Upper lobe of right lung (tissue), 1 donor: Measurements from ENCODE around the gene SLC25A21. TPM values are rescaled to one million over a fixed set of nuclear protein-coding genes. Genes with fewer than 3 reads are reported as not detected.
"Not testable (repeated sequence)": the region's sequence is repeated elsewhere in the genome, so short reads cannot be mapped to it uniquely, and the experiment has no call there.

ENCODE experiments used
- ATAC-seq: fragments of 200-7000 bp; cut with Tn5 transposase; one replicate; pipeline ENCODE4 v1.9.1; 2020; ENCODE audit warnings: mild to moderate bottlenecking, moderate library complexity
- DNase-seq: peaks from one replicate; pipeline ENCODE4 v3.0.0-alpha.2; 2020
- H3K27ac ChIP-seq: fragments of 200-600 bp; one replicate; pipeline ENCODE4 v1.8.0; 2022
- H3K27me3 ChIP-seq: fragments of 200-600 bp; one replicate; pipeline ENCODE4 v1.8.0; 2022; ENCODE audit warnings: mild to moderate bottlenecking
- H3K36me3 ChIP-seq: fragments of 200-600 bp; one replicate; pipeline ENCODE4 v1.8.0; 2022
- H3K4me1 ChIP-seq: fragments of 200-600 bp; one replicate; pipeline ENCODE4 v1.8.0; 2022
- H3K4me3 ChIP-seq: fragments of 200-600 bp; one replicate; pipeline ENCODE4 v1.8.0; 2022; ENCODE audit warnings: mild to moderate bottlenecking
- H3K9me3 ChIP-seq: fragments of 200-600 bp; one replicate; pipeline ENCODE4 v1.8.0; 2022
- intact Hi-C: fragments of 100-400 bp; cut with DNase I; formaldehyde crosslinking; loops from one replicate; pipeline ENCODE4 v1.11.0; 2022
- total RNA-seq: library from RNA; stranded (reverse); fragmentation: NEBNext Ultra II Directional; extraction: Animal tissue kit (Norgen Biotek cat#: 25700); gene quantifications from one replicate; pipeline ENCODE4 v1.2.1, GENCODE V29; 2021
- TF ChIP-seq, protein P1 (sequence below): fragments of 200-600 bp; IDR thresholded peaks from one replicate; pipeline ENCODE4 v1.8.0; 2022; ENCODE audit warnings: antibody characterized with exemption
- donor health status: DM: no; HTN: yes; CAD: no; lungs with severe emphysema.

Gene SLC25A21
- total RNA-seq, 1 donor from 2014 or later, result 0.35 TPM

DNA sequence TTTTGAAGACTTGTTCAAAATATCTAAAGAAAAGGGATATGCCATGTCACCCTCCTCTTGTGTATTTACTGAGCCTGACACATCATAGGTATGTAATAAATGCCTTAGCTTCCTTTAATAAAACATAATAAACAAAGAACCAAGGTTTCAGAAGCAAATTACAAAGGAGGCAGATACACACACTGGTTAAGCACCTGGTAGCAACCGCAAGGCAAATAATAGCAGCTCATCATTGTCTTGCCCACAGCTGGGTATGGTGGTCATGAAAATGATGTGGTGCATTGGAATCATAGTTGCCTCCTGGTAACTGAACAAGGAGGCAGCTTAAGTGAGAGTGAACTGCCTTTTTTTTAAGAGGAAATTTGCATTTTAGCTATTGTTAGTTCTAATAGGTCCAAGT is 471.8 kb downstream of the SLC25A21 start:
- Histone ChIP-seq H3K27ac (no peak overlapping the region), H3K36me3 (no peaks in the 10 kb centered on the region), H3K27me3 (no peaks in the 10 kb centered on the region), H3K9me3 (no peaks in the 10 kb centered on the region), H3K4me1 (no peaks in the 10 kb centered on the region), H3K4me3 (no peak overlapping the region)
- ATAC-seq (no peak), DNase-seq (no peak)
- intact Hi-C loops, result no loop called here
- TF ChIP-seq, protein P1, sequence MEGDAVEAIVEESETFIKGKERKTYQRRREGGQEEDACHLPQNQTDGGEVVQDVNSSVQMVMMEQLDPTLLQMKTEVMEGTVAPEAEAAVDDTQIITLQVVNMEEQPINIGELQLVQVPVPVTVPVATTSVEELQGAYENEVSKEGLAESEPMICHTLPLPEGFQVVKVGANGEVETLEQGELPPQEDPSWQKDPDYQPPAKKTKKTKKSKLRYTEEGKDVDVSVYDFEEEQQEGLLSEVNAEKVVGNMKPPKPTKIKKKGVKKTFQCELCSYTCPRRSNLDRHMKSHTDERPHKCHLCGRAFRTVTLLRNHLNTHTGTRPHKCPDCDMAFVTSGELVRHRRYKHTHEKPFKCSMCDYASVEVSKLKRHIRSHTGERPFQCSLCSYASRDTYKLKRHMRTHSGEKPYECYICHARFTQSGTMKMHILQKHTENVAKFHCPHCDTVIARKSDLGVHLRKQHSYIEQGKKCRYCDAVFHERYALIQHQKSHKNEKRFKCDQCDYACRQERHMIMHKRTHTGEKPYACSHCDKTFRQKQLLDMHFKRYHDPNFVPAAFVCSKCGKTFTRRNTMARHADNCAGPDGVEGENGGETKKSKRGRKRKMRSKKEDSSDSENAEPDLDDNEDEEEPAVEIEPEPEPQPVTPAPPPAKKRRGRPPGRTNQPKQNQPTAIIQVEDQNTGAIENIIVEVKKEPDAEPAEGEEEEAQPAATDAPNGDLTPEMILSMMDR, result no peak

DNA sequence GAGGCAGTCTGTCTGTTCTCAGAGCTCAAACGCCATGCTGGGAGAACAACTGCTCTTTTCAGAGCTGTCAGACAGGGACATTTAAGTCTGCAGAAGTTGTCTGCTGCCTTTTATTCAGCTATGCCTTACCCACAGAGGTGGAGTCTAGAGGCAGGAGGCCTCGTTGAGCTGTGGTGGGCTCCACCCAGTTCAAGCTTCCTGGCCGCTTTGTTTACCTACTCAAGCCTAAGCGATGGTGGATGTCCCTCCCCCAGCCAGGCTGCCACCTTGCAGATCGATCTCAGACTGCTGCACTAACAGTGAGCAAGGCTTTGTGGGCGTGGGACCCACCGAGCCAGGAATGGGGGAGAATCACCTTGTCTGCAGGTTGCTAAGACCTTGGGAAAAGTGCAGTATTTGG is 473.0 kb downstream of the SLC25A21 start:
- H3K36me3 ChIP-seq, H3K27ac ChIP-seq, H3K4me1 ChIP-seq, intact Hi-C loops, H3K27me3 ChIP-seq, ATAC-seq, H3K9me3 ChIP-seq, DNase-seq, H3K4me3 ChIP-seq: not testable (repeated sequence)

DNA sequence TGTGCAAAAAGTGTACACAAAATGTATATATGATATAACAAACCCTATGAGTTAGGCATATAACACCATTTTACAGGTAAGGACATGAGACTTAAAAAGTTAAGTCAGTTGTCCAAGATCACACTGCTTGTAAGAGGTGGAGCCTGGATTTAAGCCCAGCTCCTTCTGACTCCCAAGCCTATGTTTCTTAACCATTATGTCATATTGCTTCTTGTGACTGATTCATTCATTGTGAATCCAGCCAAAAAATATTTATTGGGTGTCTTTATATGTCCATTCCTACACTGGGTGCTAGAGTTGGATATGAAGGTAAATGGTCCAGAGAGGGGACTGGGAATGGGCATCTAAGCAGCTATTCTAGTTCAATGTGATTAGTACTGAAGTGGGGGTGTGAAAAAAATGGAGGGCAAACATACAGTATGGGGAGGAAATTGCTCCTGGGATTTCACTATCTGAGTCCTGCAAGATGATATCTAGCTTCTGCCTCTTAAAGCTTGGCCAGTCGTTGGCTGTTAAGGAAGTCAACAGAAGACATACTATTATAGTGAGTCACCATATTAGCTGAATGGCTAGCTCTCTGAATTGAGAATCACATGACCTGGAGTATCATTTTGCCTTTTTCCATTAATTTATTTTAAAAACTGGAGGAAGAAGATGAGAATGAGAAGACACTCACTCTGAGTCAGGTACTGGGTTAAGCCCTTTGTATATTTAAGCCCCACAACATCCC is 481.9 kb downstream of the SLC25A21 start:
- intact Hi-C loops, result no loop called here
- Histone ChIP-seq H3K4me1 (no peaks in the 10 kb centered on the region), H3K36me3 (no peaks in the 10 kb centered on the region), H3K9me3 (no peaks in the 10 kb centered on the region), H3K27me3 (no peaks in the 10 kb centered on the region), H3K4me3 (no peak overlapping the region), H3K27ac (no peak overlapping the region)
- DNase-seq, result no peak
- no peak for ATAC-seq
- TF ChIP-seq, protein P1, result no peak

DNA sequence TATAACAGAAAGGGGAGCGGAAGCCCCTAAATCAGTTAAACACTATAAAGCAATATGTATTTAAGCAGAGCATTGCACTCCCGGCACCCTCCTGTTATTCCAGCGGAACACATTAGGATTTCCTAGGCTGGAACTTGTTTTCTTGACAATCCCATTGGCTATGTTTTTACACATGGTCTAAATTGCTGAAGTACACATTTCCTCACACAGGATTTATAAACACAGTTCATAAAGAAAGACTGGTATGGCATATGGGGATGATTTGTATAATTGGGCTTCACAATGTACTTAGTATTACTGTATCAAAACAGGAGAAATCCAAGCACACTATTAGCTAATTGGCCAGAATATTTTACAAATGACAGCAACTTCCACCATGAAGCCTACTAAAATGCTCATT is 487.5 kb downstream of the SLC25A21 start:
- H3K36me3 ChIP-seq, result no peaks in the 10 kb centered on the region
- ATAC-seq (no peak), DNase-seq (no peak)
- H3K27me3 ChIP-seq, result no peaks in the 10 kb centered on the region
- no peaks in the 10 kb centered on the region for H3K4me1 ChIP-seq
- H3K27ac ChIP-seq, result no peak overlapping the region
- H3K9me3 ChIP-seq, result no peaks in the 10 kb centered on the region
- TF ChIP-seq, protein P1, result no peak
- intact Hi-C loops, result no loop called here
- no peak overlapping the region for H3K4me3 ChIP-seq

DNA sequence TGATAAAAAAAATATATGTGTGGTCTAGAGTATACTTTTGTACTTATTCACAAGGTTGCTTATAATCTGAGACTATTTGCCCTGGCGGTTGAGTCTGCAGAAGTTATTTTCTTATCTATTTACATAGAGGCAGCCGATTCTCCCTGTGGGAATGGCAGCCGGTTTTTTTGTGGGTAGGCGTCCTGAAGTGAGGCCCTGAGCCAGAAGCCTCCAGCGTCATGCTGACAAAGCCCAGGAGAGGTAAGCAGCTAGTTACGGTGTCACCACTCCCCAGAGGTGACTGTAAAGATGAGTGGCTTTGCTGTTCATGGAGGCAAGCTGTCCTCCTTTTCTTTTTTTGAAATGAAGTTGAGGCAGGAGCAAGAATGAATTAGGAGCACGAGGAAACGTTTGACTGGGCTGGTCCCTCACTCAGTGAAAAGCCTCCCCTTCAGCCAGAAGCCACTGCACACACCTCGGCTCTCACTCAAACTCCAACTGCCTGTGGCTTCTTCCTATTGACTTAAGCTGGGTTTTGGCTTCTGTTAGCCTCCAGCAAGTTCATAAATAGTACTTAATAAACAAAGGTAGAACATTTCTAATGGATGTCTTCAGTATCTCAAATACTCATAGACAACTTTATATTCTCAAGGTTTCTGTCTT is 489.2 kb downstream of the SLC25A21 start:
- Histone ChIP-seq H3K27me3 (no peaks in the 10 kb centered on the region), H3K36me3 (no peaks in the 10 kb centered on the region), H3K27ac (no peak overlapping the region), H3K4me3 (no peak overlapping the region), H3K9me3 (no peaks in the 10 kb centered on the region), H3K4me1 (no peaks in the 10 kb centered on the region)
- ATAC-seq (no peak), DNase-seq (no peak)
- TF ChIP-seq, protein P1, result no peak
- intact Hi-C loops, result no loop called here

DNA sequence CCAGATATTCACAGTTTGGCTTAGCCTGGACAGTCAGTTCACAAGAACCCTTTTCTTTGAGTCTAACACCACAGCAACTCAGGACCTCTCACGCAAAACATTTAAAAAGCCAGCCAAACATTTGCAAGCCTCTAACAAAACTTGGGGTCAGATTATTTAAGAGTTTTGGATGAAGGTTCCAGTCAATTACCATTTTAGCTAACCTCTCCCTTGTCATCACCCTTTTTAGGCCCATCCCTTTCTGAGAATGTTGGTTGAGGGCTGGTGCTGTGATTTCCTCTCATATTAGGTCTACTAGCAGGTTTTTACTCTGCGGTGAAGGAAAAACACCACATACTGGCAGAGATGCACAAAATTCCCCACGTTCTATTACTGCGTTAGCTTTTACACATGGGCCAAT is 490.1 kb downstream of the SLC25A21 start:
- intact Hi-C loops, result no loop called here
- no peak for ATAC-seq

More for the DNA sequence above, 490.1 kb downstream of the SLC25A21 start:
- H3K27ac ChIP-seq, result no peak overlapping the region
- no peak overlapping the region for H3K4me3 ChIP-seq
- peaks cover under 1% of the 10 kb centered on the region for H3K27me3 ChIP-seq
- no peak for DNase-seq
- no peaks in the 10 kb centered on the region for H3K36me3 ChIP-seq
- H3K4me1 ChIP-seq, result no peaks in the 10 kb centered on the region
- H3K9me3 ChIP-seq, result no peaks in the 10 kb centered on the region
- TF ChIP-seq, protein P1, result no peak
